Measurements from ENCODE around the gene C11orf86.
"Not testable (repeated sequence)": the region's sequence is repeated elsewhere in the genome, so short reads cannot be mapped to it uniquely, and the experiment has no call there.

C11orf86 gene

GRCh38 chr11:66974724-66975404 lies at the start of gene C11orf86:
TSS of gene C11orf86 (plus strand) at chr11:66975304. CDS start at chr11:66975363, 59 bp downstream.
- DNase-seq (ENCODE audit: insufficient read length, low spot score): no peak
- no peak for FAIRE-seq

DNA sequence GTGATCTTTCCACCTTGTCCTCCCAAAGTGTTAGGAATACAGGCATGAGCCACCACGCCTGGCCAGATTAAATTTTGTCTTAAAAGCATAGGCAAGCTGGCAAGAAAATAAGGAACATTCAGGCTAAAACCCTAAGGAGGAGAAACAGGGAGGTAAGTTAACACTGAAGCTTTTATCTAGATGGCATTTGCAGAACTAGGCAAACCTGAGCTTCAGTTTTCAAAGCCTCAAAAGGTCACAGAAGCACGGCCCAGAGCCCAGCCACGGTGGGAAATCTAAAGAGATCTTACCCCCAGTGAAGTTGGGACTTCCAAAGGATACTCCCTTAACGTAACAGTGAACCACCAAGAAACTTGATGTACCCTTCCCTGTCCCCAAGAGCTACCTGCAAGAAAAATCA lies 45.4 kb upstream of the C11orf86 start:
- no peak for DNase-seq (ENCODE audit: insufficient read length, low spot score)
- FAIRE-seq: no peak

GRCh38 chr11:66932543-66932942 lies 42.6 kb upstream of the C11orf86 start:
- DNase-seq (ENCODE audit: insufficient read length, low spot score) (no peak), FAIRE-seq (no peak)

- no peak for FAIRE-seq
These were observed 41.6 kb upstream of the C11orf86 start for GRCh38 chr11:66933531-66933930.

DNA sequence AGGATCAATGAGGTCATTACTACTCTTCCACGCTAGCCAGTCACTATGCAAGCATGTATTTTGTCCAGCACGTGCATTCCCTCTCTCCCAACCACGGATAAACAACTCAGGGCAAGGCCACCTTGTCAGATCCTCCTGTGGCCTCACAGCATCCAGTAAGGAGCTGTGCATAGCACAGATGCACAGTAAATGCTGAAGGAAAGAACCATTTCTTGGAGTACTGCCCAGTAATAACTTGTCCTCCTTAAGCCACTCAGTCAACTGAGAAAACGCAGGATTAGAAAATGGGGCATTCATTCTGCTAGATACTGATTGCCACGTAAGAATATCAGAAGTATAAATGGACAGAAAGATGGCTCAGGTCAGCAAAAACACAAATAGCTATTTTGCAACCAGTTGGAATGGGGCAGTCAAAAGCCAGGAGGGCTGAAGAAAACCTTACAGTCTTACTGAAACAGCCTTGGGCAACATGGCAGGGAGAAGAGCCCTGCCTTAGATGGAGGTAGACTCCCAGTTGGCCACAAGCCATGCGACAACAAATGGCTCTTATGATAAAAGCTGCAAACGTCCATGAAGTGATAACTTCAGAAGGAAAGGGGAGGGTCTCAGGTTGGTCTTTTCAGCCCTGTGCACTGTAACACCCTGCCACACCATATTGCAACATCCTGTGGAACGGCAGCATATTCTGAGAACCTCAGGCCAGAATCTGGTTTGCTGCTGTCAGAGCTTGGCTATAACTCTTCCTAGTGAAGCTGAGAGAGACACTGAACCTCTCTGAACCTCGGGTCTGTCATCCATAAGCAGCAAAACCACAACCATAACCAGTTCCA lies 39.9 kb upstream of the C11orf86 start:
- no peak for FAIRE-seq
- no peak for DNase-seq (ENCODE audit: insufficient read length, low spot score)

More at GRCh38 chr11:66933531-66933930, 41.6 kb upstream of the C11orf86 start:
- no peak for DNase-seq (ENCODE audit: insufficient read length, low spot score)

DNA sequence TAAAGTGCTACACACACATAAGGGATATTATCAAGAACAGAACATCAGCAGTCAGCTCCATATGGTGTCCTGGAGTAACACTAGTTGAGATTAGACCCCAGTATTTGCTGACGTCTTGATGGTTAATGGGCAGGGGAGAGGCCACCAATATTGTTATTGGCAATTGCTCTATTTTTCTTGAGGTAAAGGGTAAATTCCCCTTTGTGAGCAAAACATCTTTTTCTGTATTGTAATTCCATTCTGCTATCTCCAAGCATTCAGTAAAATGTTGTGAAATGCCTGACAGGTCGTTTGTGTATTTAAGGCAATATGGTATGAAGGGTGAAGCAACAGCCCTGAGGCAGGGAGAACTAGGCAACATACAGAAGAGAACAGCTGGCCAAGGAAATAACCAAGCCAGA lies 38.8 kb upstream of the C11orf86 start:
- FAIRE-seq: no peak
- DNase-seq (ENCODE audit: insufficient read length, low spot score): no peak

- no peak for FAIRE-seq
These were observed 37.8 kb upstream of the C11orf86 start for GRCh38 chr11:66937193-66937733.

GRCh38 chr11:66938582-66939135 lies 36.4 kb upstream of the C11orf86 start:
- DNase-seq (ENCODE audit: insufficient read length, low spot score): no peak
- no peak for FAIRE-seq

More at GRCh38 chr11:66937193-66937733, 37.8 kb upstream of the C11orf86 start:
- DNase-seq (ENCODE audit: insufficient read length, low spot score): no peak

DNA sequence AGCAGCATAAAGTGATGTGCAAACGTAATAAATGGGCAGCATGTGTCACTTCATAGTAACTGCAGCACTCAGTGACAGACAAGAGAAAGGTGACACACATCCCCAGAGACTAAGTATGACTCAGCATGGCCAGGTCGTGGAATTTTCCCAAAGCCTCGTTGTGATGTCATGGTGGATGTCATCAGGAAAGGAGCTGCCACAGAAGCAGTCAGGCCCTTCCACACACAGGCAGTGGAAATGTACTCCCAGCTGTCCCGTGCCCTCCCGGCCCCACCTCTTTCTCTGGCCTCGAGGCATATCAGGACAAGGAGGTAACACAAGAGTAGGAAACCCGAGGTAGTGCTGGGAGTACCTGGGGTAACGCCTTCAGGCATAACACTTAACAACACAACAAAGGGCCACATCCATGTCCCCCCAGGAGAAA lies 25.0 kb upstream of the C11orf86 start:
- DNase-seq (ENCODE audit: insufficient read length, low spot score) (peak; percentile 70), FAIRE-seq (no peak)

DNA sequence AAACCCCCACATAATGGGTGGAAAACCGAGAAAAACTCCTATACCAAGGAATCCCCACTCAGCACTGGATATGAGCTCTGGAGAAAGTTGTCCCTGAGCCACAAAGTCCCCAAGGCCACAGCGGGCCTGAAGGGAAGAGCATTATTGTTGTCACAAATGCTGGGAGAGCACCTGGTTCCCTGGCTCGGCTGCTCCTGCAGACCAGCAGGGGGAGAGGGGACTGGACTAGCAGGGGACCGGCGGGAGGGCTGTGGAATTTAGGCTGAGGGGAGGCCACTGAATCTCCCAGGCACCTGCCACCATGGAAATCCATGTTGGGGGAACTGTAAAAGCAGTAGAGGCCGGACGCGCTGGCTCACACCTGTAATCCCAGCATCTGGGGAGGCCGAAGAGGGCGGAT lies 24.0 kb upstream of the C11orf86 start:
- DNase-seq (ENCODE audit: insufficient read length, low spot score) (no peak), FAIRE-seq (no peak)

GRCh38 chr11:66951927-66952337 lies 23.2 kb upstream of the C11orf86 start:
- DNase-seq (ENCODE audit: insufficient read length, low spot score) (no peak), FAIRE-seq (no peak)

DNA sequence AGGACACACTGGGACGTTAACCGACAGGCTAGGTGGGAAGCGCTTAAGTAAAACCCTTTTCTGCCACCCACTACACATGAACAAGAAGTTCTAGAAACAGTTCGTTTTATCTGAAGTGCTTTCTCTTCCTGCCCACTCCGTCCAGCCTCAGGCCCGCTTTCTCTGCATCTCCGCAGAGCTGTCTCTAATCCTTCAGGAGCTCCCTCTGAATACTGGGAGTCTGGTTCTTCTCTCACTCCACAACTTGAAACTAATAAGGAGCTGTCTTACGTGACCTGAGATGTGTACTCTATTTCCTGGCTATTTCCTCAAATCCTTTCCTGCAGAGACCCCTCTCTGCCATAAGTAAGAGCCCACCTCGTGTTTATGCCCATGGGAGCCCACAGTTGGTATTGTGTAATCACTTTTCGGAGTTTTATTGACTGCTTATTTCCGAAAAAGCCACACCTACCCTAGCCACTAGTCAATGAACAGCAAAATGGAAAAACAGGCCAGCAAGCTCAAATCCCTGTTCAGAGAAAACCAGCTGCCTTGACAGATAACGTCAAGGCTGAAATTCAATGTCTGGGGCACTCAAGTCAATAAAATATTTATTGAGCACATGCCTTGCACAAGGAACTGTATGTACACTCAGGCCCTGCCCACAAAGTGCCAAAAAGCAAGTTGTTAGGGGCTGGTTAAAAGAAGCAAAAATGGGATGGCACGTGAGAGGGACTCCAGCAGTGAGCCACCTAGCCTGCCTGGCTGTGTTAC lies 21.8 kb upstream of the C11orf86 start:
- FAIRE-seq: no peak

DNA sequence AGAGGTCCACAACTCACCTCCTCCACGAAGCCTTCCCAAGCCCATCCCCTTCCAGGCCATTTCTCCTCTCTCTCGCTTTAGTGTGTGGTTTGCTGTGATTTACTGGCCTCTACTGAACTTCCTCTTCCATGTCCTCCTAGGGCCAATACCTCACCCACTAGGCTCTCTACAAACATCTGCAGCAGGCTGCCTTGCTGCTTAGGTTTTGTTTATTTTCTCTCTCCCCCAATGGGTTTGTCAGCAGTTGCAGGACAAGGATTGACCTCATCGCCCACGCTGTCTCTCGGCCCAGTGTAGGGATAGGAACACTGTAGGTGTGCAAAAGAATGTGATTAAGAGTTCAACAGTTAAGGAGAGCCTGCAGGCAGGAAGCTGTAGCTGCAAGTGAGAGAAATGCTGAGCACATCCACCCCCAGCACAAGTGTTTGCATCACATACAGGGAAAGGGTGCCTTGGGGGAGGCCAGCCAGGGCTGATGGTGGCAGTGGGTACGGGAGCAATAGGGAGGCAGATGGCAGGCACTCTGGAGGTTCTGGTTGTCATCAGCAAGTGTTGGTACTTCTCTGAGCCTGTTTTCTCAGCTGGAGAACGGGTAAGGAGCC lies 18.3 kb upstream of the C11orf86 start:
- DNase-seq (ENCODE audit: insufficient read length, low spot score) (no peak), FAIRE-seq (no peak)

More for the DNA sequence above, 21.8 kb upstream of the C11orf86 start:
- DNase-seq (ENCODE audit: insufficient read length, low spot score): no peak

DNA sequence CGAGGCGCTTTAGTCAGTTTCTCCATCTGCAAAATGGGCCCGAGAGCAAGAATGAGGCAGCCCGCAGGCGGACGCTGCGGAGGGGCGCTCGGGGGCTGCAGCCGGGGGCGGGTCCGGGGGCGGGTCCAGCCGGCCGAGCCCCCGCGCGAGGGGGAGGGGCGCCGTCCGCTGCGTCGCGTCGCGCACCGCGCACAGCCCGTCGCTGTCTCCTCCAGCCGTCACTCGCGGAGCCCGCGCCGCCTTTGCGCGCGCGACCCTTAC lies 17.2 kb upstream of the C11orf86 start:
- FAIRE-seq (no peak), DNase-seq (ENCODE audit: insufficient read length, low spot score) (no peak)

DNA sequence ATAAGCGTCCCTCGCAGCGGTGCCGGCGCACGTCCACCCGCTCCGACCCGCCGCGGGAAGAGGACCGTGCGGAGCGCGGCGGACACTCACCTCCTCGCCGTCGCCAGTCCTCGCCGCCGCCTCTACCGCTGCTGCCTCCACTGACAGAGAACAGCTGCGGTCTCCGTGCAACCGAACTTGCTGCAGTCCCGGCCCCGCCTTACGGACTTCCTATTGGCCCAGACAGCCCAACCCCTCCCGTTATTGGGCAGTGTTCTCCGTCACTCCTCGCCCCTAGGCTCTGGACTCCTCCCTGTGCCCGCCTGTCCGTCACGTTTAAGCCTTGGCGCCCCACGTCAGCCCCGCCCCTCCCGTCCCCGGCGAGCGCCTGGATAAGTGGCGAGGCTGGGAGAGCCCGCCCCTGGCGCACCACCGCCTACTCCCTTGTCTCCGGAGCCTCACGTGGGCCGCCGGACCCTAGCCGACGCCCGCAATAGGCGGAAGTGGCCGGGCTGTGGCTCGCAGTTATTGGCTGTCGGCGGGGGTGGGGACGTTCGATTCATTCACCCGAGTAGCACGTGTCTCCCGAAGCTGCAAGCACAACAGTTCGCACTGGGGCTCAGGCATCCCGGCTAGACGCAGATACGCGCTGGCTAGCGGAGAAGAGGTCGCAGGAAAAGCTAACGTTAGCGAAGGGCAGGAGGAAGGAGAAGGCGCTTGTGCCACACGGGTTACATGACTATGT lies 16.7 kb upstream of the C11orf86 start, which contains the start of gene PC:
Gene PC (minus strand): TSS at position 152 of the 724 bp plus-strand sequence. CDS start 86,224 bp downstream, outside the sequence.
- DNase-seq (ENCODE audit: insufficient read length, low spot score) (peak; percentile 99), FAIRE-seq (peak; percentile 90)

GRCh38 chr11:66958956-66959274 lies 16.2 kb upstream of the C11orf86 start:
- FAIRE-seq (no peak), DNase-seq (ENCODE audit: insufficient read length, low spot score) (no peak)

GRCh38 chr11:66961691-66962213 lies 13.4 kb upstream of the C11orf86 start:
- FAIRE-seq: not testable (repeated sequence)

DNA sequence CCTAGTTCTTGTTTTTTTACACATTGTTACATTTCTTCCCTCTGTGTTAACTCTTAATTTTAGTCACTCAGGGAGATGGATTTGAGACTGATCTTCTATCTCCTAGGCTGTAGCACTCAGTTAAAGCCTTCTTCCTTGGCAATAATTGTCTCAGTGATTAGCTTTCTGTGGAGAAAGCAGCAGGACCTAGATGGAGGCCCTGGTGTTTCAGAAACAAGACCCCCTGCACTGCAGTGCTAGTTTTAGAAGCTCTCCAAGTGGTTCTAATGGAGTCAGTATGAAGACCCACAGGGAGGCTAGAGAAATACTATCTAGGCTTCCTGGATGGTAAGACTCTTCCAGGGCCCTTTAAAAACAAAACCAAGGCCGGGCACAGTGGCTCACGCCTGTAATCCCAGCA lies 12.9 kb upstream of the C11orf86 start:
- DNase-seq (ENCODE audit: insufficient read length, low spot score) (no peak), FAIRE-seq (no peak)

More at GRCh38 chr11:66961691-66962213, 13.4 kb upstream of the C11orf86 start:
- DNase-seq (ENCODE audit: insufficient read length, low spot score): not testable (repeated sequence)

DNA sequence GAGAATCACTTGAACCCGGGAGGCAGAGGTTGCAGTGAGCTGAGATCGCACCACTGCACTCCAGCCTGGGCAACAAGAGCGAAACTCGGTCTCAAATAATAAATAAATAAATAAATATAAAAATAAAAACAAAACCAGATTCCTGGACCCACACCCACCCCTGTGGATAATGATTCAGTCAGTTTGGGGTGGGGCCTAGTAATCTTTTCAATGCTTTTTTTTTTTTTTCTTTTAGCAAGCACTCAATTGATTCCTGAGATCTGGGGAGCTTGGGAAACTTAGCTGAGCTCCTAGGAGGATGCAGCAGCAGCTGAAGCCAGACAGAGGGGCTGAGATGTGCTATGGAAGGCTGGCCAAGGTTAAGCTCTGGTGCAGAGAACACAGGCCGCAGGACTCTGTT lies 12.3 kb upstream of the C11orf86 start:
- no peak for DNase-seq (ENCODE audit: insufficient read length, low spot score)
- no peak for FAIRE-seq

Measured in HTR-8/SVneo (cell line).